ENCODE measurements around the gene APOA4.

DNA sequence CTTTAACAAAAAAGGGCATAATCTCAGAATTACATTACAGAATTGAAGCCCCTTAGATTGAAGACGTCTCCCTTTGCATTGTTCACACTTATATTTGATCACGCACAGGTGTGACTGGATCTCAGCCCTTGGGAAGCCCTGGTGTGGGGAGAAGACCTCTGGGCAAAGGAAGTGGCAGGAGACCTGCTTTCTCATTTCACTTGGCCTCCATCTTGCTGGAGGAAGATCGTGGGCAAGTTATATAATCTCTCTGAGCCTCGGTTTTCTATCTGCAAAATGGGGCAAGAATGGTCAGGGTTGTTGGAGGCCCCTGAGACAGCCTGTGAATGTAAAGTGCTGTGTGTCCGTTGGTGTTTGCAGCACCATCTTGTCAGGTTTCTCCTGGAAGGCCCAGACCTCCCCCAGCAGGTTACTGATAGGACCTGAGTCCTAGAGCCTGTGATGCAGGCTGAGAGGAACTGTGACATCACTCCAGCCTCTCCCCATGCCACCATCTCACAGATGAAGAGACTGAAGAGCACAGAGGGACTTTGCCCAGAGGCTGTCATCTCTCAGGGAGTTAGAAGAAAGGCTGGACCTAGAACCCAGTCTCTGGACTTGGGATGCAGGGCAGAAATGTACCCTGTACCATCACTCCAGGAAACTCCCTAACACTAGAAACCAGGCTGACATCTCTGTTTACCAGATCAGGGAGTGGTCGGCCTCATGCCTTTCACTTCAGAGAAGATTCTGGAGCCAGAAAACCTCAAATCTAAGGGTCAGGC lies 15.4 kb upstream of the APOA4 start:
- TF ChIP-seq TEAD4 (IDR thresholded peaks at IDR 0.05; ENCODE audit: borderline replicate concordance, insufficient read depth), result no peak
- no peak for TF ChIP-seq CTCF (IDR thresholded peaks at IDR 0.05)
- no peak for TF ChIP-seq USF2 (IDR thresholded peaks at IDR 0.05; ENCODE audit: borderline replicate concordance, low read depth, low read length)
- TF ChIP-seq USF1 (IDR thresholded peaks at IDR 0.05; ENCODE audit: borderline replicate concordance, low read depth), result no peak
- TF ChIP-seq GABPA (IDR thresholded peaks at IDR 0.05; ENCODE audit: low read depth), result no peak
- TF ChIP-seq MXI1 (IDR thresholded peaks at IDR 0.05; ENCODE audit: low read depth, low read length), result no peak
- TF ChIP-seq YY1 (IDR thresholded peaks at IDR 0.05; ENCODE audit: low read depth), result no peak
- no peak for TF ChIP-seq EP300 (IDR thresholded peaks at IDR 0.05; ENCODE audit: borderline replicate concordance in 1 of 2, low read depth in 1 of 2, low read length in 1 of 2)
- no peak for TF ChIP-seq TCF12 (IDR thresholded peaks at IDR 0.05)
- no peak for TF ChIP-seq POLR2AphosphoS5 (IDR thresholded peaks at IDR 0.05; ENCODE audit: low read depth, low read length)
- TF ChIP-seq TAF1 (IDR thresholded peaks at IDR 0.05; ENCODE audit: borderline replicate concordance, low read depth, low read length), result no peak

All from SK-N-SH (cell line).